Endothelial cell (in vitro differentiated cells): ENCODE measurements around the gene ARIH2. TPM values are rescaled to one million over a fixed set of nuclear protein-coding genes. Genes with fewer than 3 reads are reported as not detected.
A peak's percentile ranks its signal among the peaks of the same experiment; 100 is the strongest.

Experiments
- DNase-seq: peaks from one replicate; pipeline ENCODE4 v3.0.0; 2021; ENCODE audit warnings: low spot score
- H3K27ac Mint-ChIP-seq: one replicate; pipeline ENCODE4 v1.8.0; 2021; ENCODE audit warnings: mixed read lengths, inconsistent platforms; ENCODE audit not compliant: unreplicated experiment
- H3K27me3 Mint-ChIP-seq: one replicate; pipeline ENCODE4 v1.8.0; 2021; ENCODE audit warnings: mild to moderate bottlenecking, moderate library complexity, mixed read lengths, inconsistent platforms; ENCODE audit not compliant: unreplicated experiment
- H3K36me3 Mint-ChIP-seq: one replicate; pipeline ENCODE4 v1.8.0; 2021; ENCODE audit warnings: mild to moderate bottlenecking, low read depth, mixed read lengths, inconsistent platforms; ENCODE audit not compliant: unreplicated experiment
- H3K4me1 Mint-ChIP-seq: one replicate; pipeline ENCODE4 v1.8.0; 2021; ENCODE audit warnings: mild to moderate bottlenecking, mixed read lengths, inconsistent platforms; ENCODE audit not compliant: unreplicated experiment
- H3K4me3 Mint-ChIP-seq: one replicate; pipeline ENCODE4 v1.8.0; 2021; ENCODE audit warnings: mild to moderate bottlenecking, mixed read lengths, inconsistent platforms; ENCODE audit not compliant: unreplicated experiment
- H3K9me3 Mint-ChIP-seq: one replicate; pipeline ENCODE4 v1.8.0; 2021; ENCODE audit warnings: mixed read lengths, inconsistent platforms; ENCODE audit not compliant: unreplicated experiment
- CTCF ChIP-seq: fragments of 200-600 bp; sonication (generic); IDR thresholded peaks from one replicate; pipeline ENCODE4 v1.5.0; 2021; ENCODE audit warnings: antibody characterized with exemption; ENCODE audit not compliant: unreplicated experiment
- total RNA-seq: library from RNA; stranded (reverse); fragmentation: NEBNext Ultra II Directional; extraction: Animal tissue kit (Norgen Biotek cat#: 25700); gene quantifications from one replicate; pipeline ENCODE4 v1.2.1, GENCODE V29; 2021; ENCODE audit not compliant: unreplicated experiment

ARIH2 gene
- total RNA-seq, 1 donor from 2014 or later: 57.0 TPM

- H3K36me3 Mint-ChIP-seq: peaks cover 4% of the 10 kb centered on the region
- no peak for DNase-seq
- H3K27me3 Mint-ChIP-seq: no peaks in the 10 kb centered on the region
- TF ChIP-seq CTCF: no peak
- peaks cover 9% of the 10 kb centered on the region for H3K4me1 Mint-ChIP-seq
- H3K9me3 Mint-ChIP-seq: no peaks in the 10 kb centered on the region
- H3K4me3 Mint-ChIP-seq: no peak overlapping the region
- peak overlapping the region; percentile 17 for H3K27ac Mint-ChIP-seq
Observed at GRCh38 chr3:48962340-48962739, 43.7 kb downstream of the ARIH2 start.

- Mint-ChIP-seq H3K27me3 (no peaks in the 10 kb centered on the region), H3K36me3 (peaks cover 5% of the 10 kb centered on the region), H3K4me3 (no peak overlapping the region), H3K27ac (peak overlapping the region; percentile 22), H3K9me3 (no peaks in the 10 kb centered on the region), H3K4me1 (peaks cover 9% of the 10 kb centered on the region)
- peak; percentile 8 for DNase-seq
- no peak for TF ChIP-seq CTCF
Observed at GRCh38 chr3:48962939-48963338, 44.3 kb downstream of the ARIH2 start.

GRCh38 chr3:48963591-48963990, 44.9 kb downstream of the ARIH2 start:
- no peak for DNase-seq
- no peak for TF ChIP-seq CTCF
- peaks cover 5% of the 10 kb centered on the region for H3K36me3 Mint-ChIP-seq
- peaks cover 9% of the 10 kb centered on the region for H3K4me1 Mint-ChIP-seq
- no peak overlapping the region for H3K27ac Mint-ChIP-seq
- H3K4me3 Mint-ChIP-seq: no peak overlapping the region
- H3K9me3 Mint-ChIP-seq: no peaks in the 10 kb centered on the region
- no peaks in the 10 kb centered on the region for H3K27me3 Mint-ChIP-seq

- Mint-ChIP-seq H3K4me3 (no peak overlapping the region), H3K9me3 (no peaks in the 10 kb centered on the region), H3K36me3 (peaks cover 17% of the 10 kb centered on the region), H3K27me3 (peaks cover 2% of the 10 kb centered on the region), H3K27ac (no peak overlapping the region), H3K4me1 (peaks cover 9% of the 10 kb centered on the region)
- TF ChIP-seq CTCF: no peak
- DNase-seq: no peak
Observed at GRCh38 chr3:48966367-48966766, 47.7 kb downstream of the ARIH2 start.

- no peak overlapping the region for H3K27ac Mint-ChIP-seq
- peaks cover 22% of the 10 kb centered on the region for H3K36me3 Mint-ChIP-seq
- no peak for TF ChIP-seq CTCF
Observed at GRCh38 chr3:48966876-48967361, 48.3 kb downstream of the ARIH2 start.

More at GRCh38 chr3:48966876-48967361, 48.3 kb downstream of the ARIH2 start:
- H3K9me3 Mint-ChIP-seq: no peaks in the 10 kb centered on the region
- H3K4me1 Mint-ChIP-seq: peaks cover 9% of the 10 kb centered on the region
- no peak for DNase-seq
- no peak overlapping the region for H3K4me3 Mint-ChIP-seq
- peaks cover 2% of the 10 kb centered on the region for H3K27me3 Mint-ChIP-seq
